ENCODE data around the gene IL27RA. TPM values are rescaled to one million over a fixed set of nuclear protein-coding genes. Genes with fewer than 3 reads are reported as not detected.

IL27RA gene
- polyA plus RNA-seq, 1 donor from 2014 or later, result 1.0 TPM

- Histone ChIP-seq H3K36me3 (ENCODE audit: insufficient read depth, low read length) (no peaks in the 10 kb centered on the region), H3K27ac (ENCODE audit: low read length) (no peak within 1 kb of the TSS), H3K79me2 (replicated peaks; ENCODE audit: insufficient read depth, low read length) (no peaks in the 10 kb centered on the region), H4K20me1 (ENCODE audit: insufficient read depth) (no peaks in the 10 kb centered on the region), H3K9ac (ENCODE audit: low read length) (no peak within 1 kb of the TSS), H3K27me3 (ENCODE audit: insufficient read depth, low read depth, low read length) (peaks cover 19% of the 10 kb centered on the region), H3K9me2 (ENCODE audit: insufficient read depth, low read length) (no peaks in the 10 kb centered on the region), H3K4me2 (ENCODE audit: low read length) (no peak within 1 kb of the TSS), H3K4me3 (ENCODE audit: low read length) (no peak within 1 kb of the TSS), H3K9me3 (ENCODE audit: low read length) (no peaks in the 10 kb centered on the region), H3F3A (ENCODE audit: insufficient read depth, low read length, poor library complexity, severe bottlenecking) (no peaks in the 10 kb centered on the region), H2AFZ (ENCODE audit: low read depth, low read length) (no peak within 1 kb of the TSS)
- TF ChIP-seq, protein P1, sequence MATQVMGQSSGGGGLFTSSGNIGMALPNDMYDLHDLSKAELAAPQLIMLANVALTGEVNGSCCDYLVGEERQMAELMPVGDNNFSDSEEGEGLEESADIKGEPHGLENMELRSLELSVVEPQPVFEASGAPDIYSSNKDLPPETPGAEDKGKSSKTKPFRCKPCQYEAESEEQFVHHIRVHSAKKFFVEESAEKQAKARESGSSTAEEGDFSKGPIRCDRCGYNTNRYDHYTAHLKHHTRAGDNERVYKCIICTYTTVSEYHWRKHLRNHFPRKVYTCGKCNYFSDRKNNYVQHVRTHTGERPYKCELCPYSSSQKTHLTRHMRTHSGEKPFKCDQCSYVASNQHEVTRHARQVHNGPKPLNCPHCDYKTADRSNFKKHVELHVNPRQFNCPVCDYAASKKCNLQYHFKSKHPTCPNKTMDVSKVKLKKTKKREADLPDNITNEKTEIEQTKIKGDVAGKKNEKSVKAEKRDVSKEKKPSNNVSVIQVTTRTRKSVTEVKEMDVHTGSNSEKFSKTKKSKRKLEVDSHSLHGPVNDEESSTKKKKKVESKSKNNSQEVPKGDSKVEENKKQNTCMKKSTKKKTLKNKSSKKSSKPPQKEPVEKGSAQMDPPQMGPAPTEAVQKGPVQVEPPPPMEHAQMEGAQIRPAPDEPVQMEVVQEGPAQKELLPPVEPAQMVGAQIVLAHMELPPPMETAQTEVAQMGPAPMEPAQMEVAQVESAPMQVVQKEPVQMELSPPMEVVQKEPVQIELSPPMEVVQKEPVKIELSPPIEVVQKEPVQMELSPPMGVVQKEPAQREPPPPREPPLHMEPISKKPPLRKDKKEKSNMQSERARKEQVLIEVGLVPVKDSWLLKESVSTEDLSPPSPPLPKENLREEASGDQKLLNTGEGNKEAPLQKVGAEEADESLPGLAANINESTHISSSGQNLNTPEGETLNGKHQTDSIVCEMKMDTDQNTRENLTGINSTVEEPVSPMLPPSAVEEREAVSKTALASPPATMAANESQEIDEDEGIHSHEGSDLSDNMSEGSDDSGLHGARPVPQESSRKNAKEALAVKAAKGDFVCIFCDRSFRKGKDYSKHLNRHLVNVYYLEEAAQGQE (IDR thresholded peaks at IDR 0.05; ENCODE audit: borderline replicate concordance), result no peak
- TF ChIP-seq POLR2AphosphoS5 (IDR thresholded peaks at IDR 0.05) (no peak), TAF1 (IDR thresholded peaks at IDR 0.05; ENCODE audit: low read depth) (no peak), EP300 (conservative IDR thresholded peaks at IDR 0.05; ENCODE audit: poor library complexity, severe bottlenecking) (no peak), RAD21 (conservative IDR thresholded peaks at IDR 0.05) (no peak), MXI1 (conservative IDR thresholded peaks at IDR 0.05; ENCODE audit: poor library complexity, severe bottlenecking) (no peak), SMC3 (conservative IDR thresholded peaks at IDR 0.05; ENCODE audit: poor library complexity) (no peak), EZH2 (IDR thresholded peaks at IDR 0.05; ENCODE audit: borderline replicate concordance, insufficient read depth, low read length, poor library complexity, severe bottlenecking) (no peak)
- TF ChIP-seq, protein P2, sequence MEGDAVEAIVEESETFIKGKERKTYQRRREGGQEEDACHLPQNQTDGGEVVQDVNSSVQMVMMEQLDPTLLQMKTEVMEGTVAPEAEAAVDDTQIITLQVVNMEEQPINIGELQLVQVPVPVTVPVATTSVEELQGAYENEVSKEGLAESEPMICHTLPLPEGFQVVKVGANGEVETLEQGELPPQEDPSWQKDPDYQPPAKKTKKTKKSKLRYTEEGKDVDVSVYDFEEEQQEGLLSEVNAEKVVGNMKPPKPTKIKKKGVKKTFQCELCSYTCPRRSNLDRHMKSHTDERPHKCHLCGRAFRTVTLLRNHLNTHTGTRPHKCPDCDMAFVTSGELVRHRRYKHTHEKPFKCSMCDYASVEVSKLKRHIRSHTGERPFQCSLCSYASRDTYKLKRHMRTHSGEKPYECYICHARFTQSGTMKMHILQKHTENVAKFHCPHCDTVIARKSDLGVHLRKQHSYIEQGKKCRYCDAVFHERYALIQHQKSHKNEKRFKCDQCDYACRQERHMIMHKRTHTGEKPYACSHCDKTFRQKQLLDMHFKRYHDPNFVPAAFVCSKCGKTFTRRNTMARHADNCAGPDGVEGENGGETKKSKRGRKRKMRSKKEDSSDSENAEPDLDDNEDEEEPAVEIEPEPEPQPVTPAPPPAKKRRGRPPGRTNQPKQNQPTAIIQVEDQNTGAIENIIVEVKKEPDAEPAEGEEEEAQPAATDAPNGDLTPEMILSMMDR (IDR thresholded peaks at IDR 0.05; ENCODE audit: poor library complexity, severe bottlenecking), result no peak
Observed at GRCh38 chr19:14027856-14028450, 3.6 kb upstream of the IL27RA start, which contains the start of gene RLN3. TSS of gene RLN3 (plus strand) at chr19:14028148. CDS start at chr19:14028205, 57 bp downstream.

DNA sequence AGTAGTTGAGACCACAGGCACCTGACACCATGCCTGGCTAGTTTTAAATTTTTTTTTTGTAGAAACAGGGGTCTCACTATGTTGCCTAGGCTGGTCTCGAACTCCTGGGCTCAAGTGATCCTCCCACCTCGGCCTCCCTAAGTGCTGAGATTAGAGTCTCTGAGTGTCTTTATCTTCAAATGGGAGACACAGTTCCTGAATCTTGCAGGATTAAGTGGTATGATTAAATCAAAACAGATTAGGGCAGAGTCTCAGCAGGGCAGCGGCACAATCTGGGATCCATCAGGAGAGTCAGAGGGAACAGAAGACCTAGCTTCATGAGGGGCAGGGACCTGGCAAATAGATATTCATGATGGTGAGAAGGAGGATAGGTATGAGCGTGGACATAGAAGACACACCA is 2.7 kb upstream of the IL27RA start:
- Histone ChIP-seq H2AFZ (ENCODE audit: low read depth, low read length) (no peak overlapping the region), H3F3A (ENCODE audit: insufficient read depth, low read length, poor library complexity, severe bottlenecking) (no peaks in the 10 kb centered on the region), H3K4me3 (ENCODE audit: low read length) (no peak overlapping the region), H4K20me1 (ENCODE audit: insufficient read depth) (no peaks in the 10 kb centered on the region), H3K79me2 (replicated peaks; ENCODE audit: insufficient read depth, low read length) (no peaks in the 10 kb centered on the region), H3K9me3 (ENCODE audit: low read length) (no peaks in the 10 kb centered on the region), H3K27me3 (ENCODE audit: insufficient read depth, low read depth, low read length) (peaks cover 19% of the 10 kb centered on the region), H3K9me2 (ENCODE audit: insufficient read depth, low read length) (no peaks in the 10 kb centered on the region), H3K27ac (ENCODE audit: low read length) (no peak overlapping the region), H3K4me2 (ENCODE audit: low read length) (no peak overlapping the region), H3K9ac (ENCODE audit: low read length) (no peak overlapping the region), H3K36me3 (ENCODE audit: insufficient read depth, low read length) (no peaks in the 10 kb centered on the region)
- TF ChIP-seq POLR2AphosphoS5 (IDR thresholded peaks at IDR 0.05) (no peak), SMC3 (conservative IDR thresholded peaks at IDR 0.05; ENCODE audit: poor library complexity) (no peak), MXI1 (conservative IDR thresholded peaks at IDR 0.05; ENCODE audit: poor library complexity, severe bottlenecking) (no peak), EP300 (conservative IDR thresholded peaks at IDR 0.05; ENCODE audit: poor library complexity, severe bottlenecking) (no peak), RAD21 (conservative IDR thresholded peaks at IDR 0.05) (no peak), EZH2 (IDR thresholded peaks at IDR 0.05; ENCODE audit: borderline replicate concordance, insufficient read depth, low read length, poor library complexity, severe bottlenecking) (no peak)
- TF ChIP-seq, protein P1 (IDR thresholded peaks at IDR 0.05; ENCODE audit: borderline replicate concordance), result no peak
- TF ChIP-seq, protein P2 (IDR thresholded peaks at IDR 0.05; ENCODE audit: poor library complexity, severe bottlenecking), result no peak
